Activated CD8-positive, alpha-beta T cell treated with anti-CD3 and anti-CD28 coated beads, Interleukin-2, amount 10 ng/mL, durations not matched to agents 7 days and 5 days (primary cell): ENCODE results near the gene COBLL1. TPM values are rescaled to one million over a fixed set of nuclear protein-coding genes. Genes with fewer than 3 reads are reported as not detected.

Experiments
- ATAC-seq: fragments of 150-1000 bp; cut with Tn5 transposase; one replicate; pipeline ENCODE4 v1.10.0; 2021; ENCODE audit warnings: moderate library complexity
- CTCF ChIA-PET: fragments of 350-600 bp; sonication (Branson Sonifier 250); formaldehyde crosslinking; loops from one replicate; lab custom pipeline; 2021; ENCODE audit warnings: antibody characterized with exemption; lab: Charles Lee
- POLR2A ChIA-PET: fragments of 350-600 bp; sonication (Branson Sonifier 250); formaldehyde crosslinking; loops from one replicate; lab custom pipeline; 2021; ENCODE audit warnings: antibody characterized with exemption; lab: Charles Lee
- DNase-seq: peaks from one replicate; pipeline ENCODE4 v3.0.0-alpha.2; 2020
- H3K27ac Mint-ChIP-seq: one replicate; pipeline ENCODE4 v1.8.0; 2021; ENCODE audit warnings: mild to moderate bottlenecking, mixed read lengths
- H3K27me3 Mint-ChIP-seq: one replicate; pipeline ENCODE4 v1.8.0; 2021; ENCODE audit warnings: low read depth, mixed read lengths
- H3K36me3 Mint-ChIP-seq: one replicate; pipeline ENCODE4 v1.8.0; 2021; ENCODE audit warnings: low read depth, mixed read lengths
- H3K4me1 Mint-ChIP-seq: one replicate; pipeline ENCODE4 v1.8.0; 2021; ENCODE audit warnings: low read depth, mixed read lengths
- H3K4me3 Mint-ChIP-seq: one replicate; pipeline ENCODE4 v1.8.0; 2021; ENCODE audit warnings: mild to moderate bottlenecking, mixed read lengths
- H3K9me3 Mint-ChIP-seq: one replicate; pipeline ENCODE4 v1.8.0; 2022; ENCODE audit warnings: mixed read lengths; ENCODE audit not compliant: insufficient read depth
- total RNA-seq, 2 experiments: library from RNA; stranded (reverse); gene quantifications; one replicate each; pipeline ENCODE4 v1.2.3, GENCODE V29; 2021

Gene COBLL1
- total RNA-seq, 2 experiments from 2014 or later = not detected

DNA sequence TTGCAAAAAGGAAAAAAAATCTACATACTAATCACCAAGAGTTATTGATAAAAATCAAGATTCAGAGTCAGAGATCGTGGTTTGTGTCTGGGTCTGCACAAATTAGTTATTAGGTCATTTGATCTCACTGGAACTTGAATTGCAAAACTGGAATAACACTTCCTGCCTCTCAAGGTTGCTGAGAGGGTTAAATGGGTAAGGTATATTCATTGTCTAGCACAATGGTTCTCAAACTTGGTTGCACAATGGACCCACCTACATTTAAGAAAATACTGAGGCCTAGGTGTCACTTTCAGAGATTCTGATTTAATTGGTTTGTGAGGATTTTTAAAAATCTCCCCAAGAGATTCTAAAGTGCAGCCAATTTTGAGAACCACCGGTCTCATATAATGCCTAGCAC, 84.8 kb downstream of the COBLL1 start:
- Mint-ChIP-seq H3K4me1 (no peaks in the 10 kb centered on the region), H3K27ac (no peak overlapping the region), H3K27me3 (no peaks in the 10 kb centered on the region), H3K36me3 (no peaks in the 10 kb centered on the region), H3K4me3 (no peak overlapping the region), H3K9me3 (no peaks in the 10 kb centered on the region)
- ChIA-PET POLR2A (no interaction called here), CTCF (no interaction called here)
- no peak for DNase-seq
- no peak for ATAC-seq

DNA sequence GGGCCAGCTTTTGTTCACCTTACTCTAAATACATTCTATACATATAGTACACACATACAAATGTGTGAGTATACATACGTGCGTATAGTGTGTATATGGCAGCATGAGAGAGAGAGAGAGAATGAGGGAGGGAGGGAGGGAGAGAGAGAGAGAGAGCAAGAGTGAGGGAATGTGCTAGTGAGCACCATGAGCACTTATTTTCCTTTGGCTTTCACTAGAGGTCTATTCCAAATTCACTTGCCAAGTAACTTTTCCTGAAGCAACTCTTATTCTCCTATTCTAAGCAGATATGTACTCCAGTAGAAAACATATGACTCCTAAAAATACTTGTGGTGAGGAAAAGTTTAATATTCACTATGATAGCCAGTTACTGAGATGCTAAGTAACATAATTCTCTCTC, 85.7 kb downstream of the COBLL1 start:
- no peak for DNase-seq
- no peak overlapping the region for H3K4me3 Mint-ChIP-seq
- no peaks in the 10 kb centered on the region for H3K27me3 Mint-ChIP-seq
- CTCF ChIA-PET = no interaction called here
- H3K4me1 Mint-ChIP-seq = no peaks in the 10 kb centered on the region
- no peak overlapping the region for H3K27ac Mint-ChIP-seq
- H3K36me3 Mint-ChIP-seq = no peaks in the 10 kb centered on the region
- POLR2A ChIA-PET = no interaction called here
- ATAC-seq = no peak
- H3K9me3 Mint-ChIP-seq = no peaks in the 10 kb centered on the region

DNA sequence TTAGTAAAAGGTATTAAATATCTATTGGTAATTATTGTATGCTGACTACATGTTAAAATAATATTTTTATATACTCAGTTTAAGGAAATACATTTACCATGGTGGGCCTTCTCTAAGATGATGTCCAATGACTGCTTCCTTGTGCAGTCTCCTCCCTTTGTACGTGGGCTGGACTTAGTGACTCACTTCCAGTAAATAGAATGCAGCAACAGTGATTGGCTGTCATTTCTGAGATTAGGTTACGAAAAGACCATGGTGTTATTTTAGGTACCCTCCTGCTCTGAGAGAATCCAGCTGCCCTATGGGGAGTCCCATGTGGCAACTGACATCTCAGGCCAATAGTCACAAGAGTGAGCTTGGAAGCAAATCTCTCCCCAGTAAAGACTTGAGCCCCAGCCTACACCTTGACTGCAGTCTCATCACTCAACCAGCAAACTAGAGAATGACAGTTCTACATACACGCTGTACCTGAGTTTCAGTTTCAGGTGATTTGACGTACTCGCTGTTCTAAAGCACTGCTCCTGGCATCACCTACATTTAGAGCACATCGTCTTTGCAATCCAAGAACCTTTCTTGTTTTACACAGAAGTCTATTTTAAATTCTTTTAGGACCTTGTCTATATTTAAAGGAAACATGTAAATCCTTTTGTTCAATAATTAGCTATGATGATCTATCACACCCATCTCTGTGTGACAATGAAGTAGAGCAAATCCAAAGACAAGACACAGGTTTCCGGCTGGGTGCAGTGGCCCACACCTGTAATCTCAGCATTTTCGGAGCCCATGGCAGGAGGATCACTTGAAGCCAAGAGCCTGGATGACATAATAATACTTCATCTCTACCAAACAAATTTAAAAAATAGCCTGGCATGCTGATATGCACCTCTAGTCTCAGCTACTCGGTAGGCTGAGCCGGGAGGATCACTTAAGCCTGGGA, 87.2 kb downstream of the COBLL1 start:
- no peaks in the 10 kb centered on the region for H3K36me3 Mint-ChIP-seq
- POLR2A ChIA-PET = no interaction called here
- no peaks in the 10 kb centered on the region for H3K9me3 Mint-ChIP-seq
- CTCF ChIA-PET = no interaction called here
- no peaks in the 10 kb centered on the region for H3K4me1 Mint-ChIP-seq
- H3K27me3 Mint-ChIP-seq = no peaks in the 10 kb centered on the region
- no peak overlapping the region for H3K4me3 Mint-ChIP-seq
- DNase-seq = no peak
- no peak for ATAC-seq
- no peak overlapping the region for H3K27ac Mint-ChIP-seq

DNA sequence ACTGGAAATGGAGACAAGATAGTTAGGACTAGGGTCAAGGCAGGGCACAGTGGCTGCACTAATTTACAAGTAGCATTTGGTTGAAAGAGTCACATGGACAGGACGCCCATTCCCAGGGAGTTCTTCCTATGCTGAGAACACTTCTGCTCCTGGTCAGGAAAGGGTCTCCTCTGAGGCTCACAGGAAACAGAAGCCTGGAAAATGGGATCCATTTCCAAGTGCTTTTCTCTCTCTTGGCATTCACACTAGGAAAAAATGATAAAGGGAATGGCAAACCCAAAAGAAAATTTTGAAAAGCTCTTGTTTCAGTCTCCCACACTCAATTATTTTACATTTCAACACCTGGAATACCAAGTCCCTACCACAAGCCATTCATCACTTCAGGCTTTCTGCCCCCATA, 88.7 kb downstream of the COBLL1 start:
- ChIA-PET CTCF (no interaction called here), POLR2A (no interaction called here)
- DNase-seq = no peak
- no peaks in the 10 kb centered on the region for H3K36me3 Mint-ChIP-seq
- H3K27me3 Mint-ChIP-seq = no peaks in the 10 kb centered on the region
- H3K4me3 Mint-ChIP-seq = no peak overlapping the region
- no peak for ATAC-seq
- H3K9me3 Mint-ChIP-seq = no peaks in the 10 kb centered on the region
- H3K27ac Mint-ChIP-seq = no peak overlapping the region
- no peaks in the 10 kb centered on the region for H3K4me1 Mint-ChIP-seq

DNA sequence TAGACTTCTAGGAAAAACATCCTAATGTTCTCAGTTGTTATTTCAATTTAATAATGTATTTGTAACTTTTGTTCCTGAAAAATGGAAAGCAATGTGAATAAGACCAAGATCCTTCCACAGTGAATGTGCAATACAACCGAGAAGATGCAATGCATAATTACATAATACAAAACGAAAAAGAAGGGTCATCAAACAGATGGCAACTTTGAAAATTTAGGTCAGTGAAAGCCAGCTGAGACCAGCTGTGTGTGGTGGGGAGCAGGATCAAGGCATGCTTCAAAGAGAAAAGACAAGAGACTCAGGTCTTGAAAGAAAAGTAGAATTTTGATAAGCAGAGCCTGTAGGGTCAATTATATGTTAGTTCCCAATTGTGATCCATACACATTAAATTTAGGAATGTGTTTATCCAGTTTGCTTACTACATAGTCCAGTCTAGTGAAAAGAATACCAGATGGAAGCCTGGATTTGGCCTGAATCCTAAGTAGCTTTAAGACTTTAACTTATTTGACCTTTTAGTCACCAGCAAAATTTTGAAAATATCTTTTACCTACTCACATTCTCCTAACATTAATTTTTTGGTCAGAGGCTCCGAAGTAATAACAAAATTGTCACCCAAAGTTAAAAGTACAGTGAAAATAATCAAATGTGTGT, 93.7 kb downstream of the COBLL1 start:
- no peaks in the 10 kb centered on the region for H3K4me1 Mint-ChIP-seq
- ATAC-seq = no peak
- CTCF ChIA-PET = no interaction called here
- POLR2A ChIA-PET = no interaction called here
- no peaks in the 10 kb centered on the region for H3K36me3 Mint-ChIP-seq
- no peaks in the 10 kb centered on the region for H3K9me3 Mint-ChIP-seq
- no peak overlapping the region for H3K4me3 Mint-ChIP-seq
- DNase-seq = no peak
- no peaks in the 10 kb centered on the region for H3K27me3 Mint-ChIP-seq
- no peak overlapping the region for H3K27ac Mint-ChIP-seq

DNA sequence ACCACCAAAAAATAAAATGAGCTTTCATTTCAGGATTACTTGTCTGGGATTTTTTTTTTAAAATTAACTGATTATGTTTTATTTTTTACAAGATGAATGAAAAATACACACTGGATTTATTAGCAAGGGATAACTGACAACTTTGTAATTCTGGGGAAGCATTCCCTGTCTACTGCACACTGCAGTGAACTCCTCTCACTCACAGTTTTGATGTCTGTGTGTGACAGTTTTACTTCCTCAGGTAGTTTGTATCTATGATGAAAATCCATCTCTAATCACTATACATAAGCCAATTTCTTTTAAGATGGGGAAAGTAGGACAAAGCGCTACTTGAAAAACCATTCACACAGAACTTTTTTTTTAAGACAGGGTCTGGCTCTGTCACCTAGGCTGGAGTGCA, 94.5 kb downstream of the COBLL1 start:
- no peak overlapping the region for H3K27ac Mint-ChIP-seq

DNA sequence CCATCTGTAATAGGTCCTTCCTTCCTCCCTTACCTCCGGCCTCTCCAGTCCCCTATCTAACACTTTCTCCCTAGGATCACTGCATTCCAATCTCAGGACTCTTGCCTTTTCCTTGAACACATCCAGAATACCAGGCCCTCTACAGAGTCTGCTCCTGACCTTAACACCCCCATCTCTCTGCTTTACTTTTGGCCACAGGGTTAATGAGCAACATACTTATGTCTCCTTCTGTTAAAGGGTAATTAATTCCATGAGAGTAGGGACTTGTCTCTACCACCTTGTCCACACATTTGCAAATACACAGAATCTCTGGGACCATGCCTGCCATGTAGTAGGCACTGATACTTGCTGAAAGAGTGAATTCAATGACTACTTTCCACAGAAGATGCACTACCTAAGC, 94.9 kb downstream of the COBLL1 start:
- no peaks in the 10 kb centered on the region for H3K27me3 Mint-ChIP-seq
- no peak overlapping the region for H3K27ac Mint-ChIP-seq
- ATAC-seq (no peak), DNase-seq (no peak)
- CTCF ChIA-PET = no interaction called here
- POLR2A ChIA-PET = no interaction called here
- H3K9me3 Mint-ChIP-seq = no peaks in the 10 kb centered on the region
- no peak overlapping the region for H3K4me3 Mint-ChIP-seq
- H3K4me1 Mint-ChIP-seq = no peaks in the 10 kb centered on the region
- H3K36me3 Mint-ChIP-seq = no peaks in the 10 kb centered on the region

More for the DNA sequence above, 94.5 kb downstream of the COBLL1 start:
- Mint-ChIP-seq H3K9me3 (no peaks in the 10 kb centered on the region), H3K27me3 (no peaks in the 10 kb centered on the region), H3K4me3 (no peak overlapping the region), H3K36me3 (no peaks in the 10 kb centered on the region), H3K4me1 (no peaks in the 10 kb centered on the region)
- no peak for ATAC-seq
- CTCF ChIA-PET = no interaction called here
- DNase-seq = no peak
- POLR2A ChIA-PET = no interaction called here

DNA sequence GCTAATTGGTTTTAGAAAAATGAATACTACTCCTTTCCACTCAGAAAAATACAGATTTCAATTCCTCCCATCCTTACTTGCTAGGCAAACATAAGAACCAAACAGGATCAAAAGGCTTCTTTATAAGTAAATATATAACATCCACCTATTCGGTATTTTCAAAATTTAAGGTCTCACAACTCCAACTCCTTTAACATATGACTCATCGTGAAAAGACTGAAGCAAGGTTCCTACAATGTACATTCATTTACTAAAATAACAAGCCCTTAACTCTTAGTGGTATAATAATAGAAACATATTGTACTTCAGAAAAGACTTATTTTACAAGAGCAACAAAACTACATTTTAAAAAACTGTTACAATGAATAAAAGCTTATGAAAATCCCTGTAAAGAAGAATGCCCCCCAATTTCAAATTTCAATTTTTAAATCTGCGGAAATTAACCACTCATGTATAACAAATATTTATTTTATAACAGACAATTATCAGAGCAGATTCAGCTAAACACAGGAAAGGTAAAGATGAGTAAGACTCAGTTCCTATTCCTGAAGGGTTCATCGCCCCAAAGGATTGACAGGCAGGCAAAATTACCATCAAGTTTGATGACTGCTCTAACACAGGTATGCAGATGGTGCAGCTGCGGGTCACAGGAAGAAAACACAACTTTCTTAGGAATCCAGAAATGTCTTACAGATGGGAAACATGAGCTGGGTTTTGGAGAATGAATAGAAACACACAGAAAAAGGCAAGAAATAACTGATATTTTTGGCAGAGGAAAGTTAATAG, 96.4 kb downstream of the COBLL1 start:
- POLR2A ChIA-PET = no interaction called here
- Mint-ChIP-seq H3K4me3 (no peak overlapping the region), H3K9me3 (no peaks in the 10 kb centered on the region), H3K27ac (no peak overlapping the region), H3K4me1 (no peaks in the 10 kb centered on the region), H3K36me3 (no peaks in the 10 kb centered on the region), H3K27me3 (peaks cover 2% of the 10 kb centered on the region)
- DNase-seq (no peak), ATAC-seq (no peak)
- CTCF ChIA-PET = no interaction called here

DNA sequence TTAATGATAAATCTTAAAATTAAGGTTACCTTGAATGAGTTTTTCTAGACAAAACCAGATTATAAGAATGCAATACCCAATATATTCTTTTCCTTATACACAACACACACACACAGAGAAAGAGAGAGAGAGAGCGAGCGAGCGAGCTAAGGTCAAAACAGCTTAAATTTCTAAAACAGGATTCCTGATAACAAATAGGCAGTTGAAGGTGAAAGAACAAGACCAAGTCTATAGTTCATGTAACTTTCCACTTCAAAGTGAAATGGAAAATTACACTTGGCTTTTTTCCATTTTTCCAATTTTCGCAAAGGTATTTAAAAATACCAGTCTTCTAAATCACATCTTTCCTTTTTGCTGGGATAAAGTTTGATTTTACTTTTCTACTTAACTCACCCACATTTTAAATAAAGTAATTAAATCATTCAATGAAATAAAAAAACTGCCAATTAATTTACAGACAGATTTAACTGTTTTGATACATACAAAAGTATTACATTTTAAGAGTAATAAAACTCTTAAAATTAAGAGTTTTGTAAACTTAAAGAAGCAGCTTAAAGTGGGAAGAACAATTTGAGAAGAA, 98.8 kb downstream of the COBLL1 start:
- ATAC-seq = no peak
- H3K36me3 Mint-ChIP-seq = no peaks in the 10 kb centered on the region
- no peak for DNase-seq
- no peaks in the 10 kb centered on the region for H3K9me3 Mint-ChIP-seq
- no peak overlapping the region for H3K27ac Mint-ChIP-seq
- ChIA-PET CTCF (no interaction called here), POLR2A (no interaction called here)
- H3K4me3 Mint-ChIP-seq = no peak overlapping the region
- H3K4me1 Mint-ChIP-seq = no peaks in the 10 kb centered on the region
- peaks cover 2% of the 10 kb centered on the region for H3K27me3 Mint-ChIP-seq

DNA sequence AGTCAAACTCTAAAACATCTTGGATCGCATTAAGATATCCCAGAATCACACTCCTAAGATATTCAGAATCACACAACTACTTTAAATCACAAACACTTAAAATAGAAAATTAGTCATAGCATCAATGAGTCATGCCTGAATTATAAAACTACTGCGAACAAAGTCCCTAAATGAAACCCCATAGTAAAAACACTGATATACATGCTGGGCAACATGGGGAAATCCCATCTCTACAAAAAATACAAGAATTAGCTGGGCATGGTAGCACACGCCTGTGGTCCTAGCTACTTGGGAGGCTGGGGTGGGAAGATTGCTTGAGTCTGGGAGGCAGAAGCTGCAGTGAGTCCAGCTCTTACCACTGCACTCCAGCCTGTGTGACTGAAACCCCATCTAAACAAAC, 101.7 kb downstream of the COBLL1 start:
- H3K4me3 Mint-ChIP-seq = no peak overlapping the region
- no peaks in the 10 kb centered on the region for H3K36me3 Mint-ChIP-seq
- no peak for DNase-seq
- ChIA-PET POLR2A (no interaction called here), CTCF (no interaction called here)
- peaks cover 2% of the 10 kb centered on the region for H3K27me3 Mint-ChIP-seq
- no peak for ATAC-seq
- no peaks in the 10 kb centered on the region for H3K9me3 Mint-ChIP-seq
- no peak overlapping the region for H3K27ac Mint-ChIP-seq
- no peaks in the 10 kb centered on the region for H3K4me1 Mint-ChIP-seq

DNA sequence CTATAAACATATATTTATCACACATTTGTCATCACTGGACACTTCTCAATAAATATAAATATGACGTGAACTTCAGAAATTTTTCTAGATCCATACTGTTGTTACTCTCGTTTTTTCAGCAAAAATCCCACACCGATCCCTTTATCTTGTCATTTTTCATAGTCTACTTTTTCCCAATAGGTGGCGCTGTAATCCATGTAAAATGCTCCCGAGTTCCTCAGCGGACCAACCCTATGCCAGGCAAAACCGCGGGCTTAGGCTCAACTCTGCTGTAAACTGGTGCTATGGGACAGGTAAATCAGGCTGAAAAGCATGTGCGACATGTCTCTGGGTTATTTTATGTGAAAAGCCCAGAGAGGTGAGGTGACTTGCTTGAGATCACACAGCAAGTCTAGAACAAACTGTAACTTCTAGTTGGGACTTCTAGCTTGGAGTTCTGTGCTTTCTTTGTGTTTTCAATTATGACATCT, 104.0 kb downstream of the COBLL1 start:
- no peak overlapping the region for H3K27ac Mint-ChIP-seq
- ATAC-seq = no peak
- no peaks in the 10 kb centered on the region for H3K9me3 Mint-ChIP-seq
- POLR2A ChIA-PET = no interaction called here
- CTCF ChIA-PET = interaction anchor here (1.0 to 1.2 kb wide), 3 partner anchors 175 to 467 kb away, joined by 3 to 4 read pairs (median 3); partner anchors contain the start of gene SCN3A
- H3K27me3 Mint-ChIP-seq = peaks cover 2% of the 10 kb centered on the region
- no peaks in the 10 kb centered on the region for H3K4me1 Mint-ChIP-seq
- peak; percentile 31 for DNase-seq
- H3K4me3 Mint-ChIP-seq = no peak overlapping the region
- H3K36me3 Mint-ChIP-seq = no peaks in the 10 kb centered on the region
